ENCODE results near the gene BTG2.
A peak's percentile ranks its signal among the peaks of the same experiment; 100 is the strongest.

Gene BTG2

GRCh38 chr1:203276916-203277545 lies 28.3 kb upstream of the BTG2 start:
- H3K9me3 ChIP-seq (ENCODE audit: insufficient read depth, low read depth, low read length), result no peaks in the 10 kb centered on the region
- no peaks in the 10 kb centered on the region for H3K9me2 ChIP-seq (replicated peaks; ENCODE audit: low read depth, low read length)
- H2AFZ ChIP-seq (ENCODE audit: low read length), result no peak overlapping the region
- TF ChIP-seq CTCF (conservative IDR thresholded peaks at IDR 0.05; ENCODE audit: low read length), result no peak
- no peak for TF ChIP-seq EZH2phosphoT487 (IDR thresholded peaks at IDR 0.05; ENCODE audit: borderline replicate concordance)
- peaks cover 41% of the 10 kb centered on the region for H3K4me1 ChIP-seq (ENCODE audit: insufficient read depth, low read length, poor library complexity, severe bottlenecking)
- no peaks in the 10 kb centered on the region for H4K20me1 ChIP-seq (ENCODE audit: insufficient read depth, low read length, poor library complexity, severe bottlenecking)
- no peaks in the 10 kb centered on the region for H3K36me3 ChIP-seq (ENCODE audit: insufficient read depth, low read length)
- H3K27me3 ChIP-seq (ENCODE audit: insufficient read depth, low read length, poor library complexity, severe bottlenecking), result no peaks in the 10 kb centered on the region
- peak overlapping the region; percentile 48 for H3K4me2 ChIP-seq (ENCODE audit: low read depth, low read length, poor library complexity, severe bottlenecking)
- H3K79me2 ChIP-seq (ENCODE audit: insufficient read depth, low read length), result no peaks in the 10 kb centered on the region
- no peaks in the 10 kb centered on the region for H3F3A ChIP-seq (ENCODE audit: low read depth)
- H3K9ac ChIP-seq (ENCODE audit: low read depth, low read length, poor library complexity, severe bottlenecking), result peak overlapping the region; percentile 42
- H3K4me3 ChIP-seq (ENCODE audit: low read length, poor library complexity, severe bottlenecking), result no peak overlapping the region

GRCh38 chr1:203278082-203278884 lies 27.0 kb upstream of the BTG2 start:
- peaks cover 51% of the 10 kb centered on the region for H3K4me1 ChIP-seq (ENCODE audit: insufficient read depth, low read length, poor library complexity, severe bottlenecking)
- no peaks in the 10 kb centered on the region for H3F3A ChIP-seq (ENCODE audit: low read depth)
- peak overlapping the region; percentile 42 for H3K9ac ChIP-seq (ENCODE audit: low read depth, low read length, poor library complexity, severe bottlenecking)
- TF ChIP-seq EZH2phosphoT487 (IDR thresholded peaks at IDR 0.05; ENCODE audit: borderline replicate concordance) (no peak), CTCF (conservative IDR thresholded peaks at IDR 0.05; ENCODE audit: low read length) (no peak)
- no peaks in the 10 kb centered on the region for H3K27me3 ChIP-seq (ENCODE audit: insufficient read depth, low read length, poor library complexity, severe bottlenecking)
- no peaks in the 10 kb centered on the region for H3K79me2 ChIP-seq (ENCODE audit: insufficient read depth, low read length)
- H3K4me3 ChIP-seq (ENCODE audit: low read length, poor library complexity, severe bottlenecking), result no peak overlapping the region
- no peaks in the 10 kb centered on the region for H3K36me3 ChIP-seq (ENCODE audit: insufficient read depth, low read length)
- no peaks in the 10 kb centered on the region for H3K9me3 ChIP-seq (ENCODE audit: insufficient read depth, low read depth, low read length)
- H4K20me1 ChIP-seq (ENCODE audit: insufficient read depth, low read length, poor library complexity, severe bottlenecking), result no peaks in the 10 kb centered on the region
- peak overlapping the region; percentile 48 for H3K4me2 ChIP-seq (ENCODE audit: low read depth, low read length, poor library complexity, severe bottlenecking)
- H3K9me2 ChIP-seq (replicated peaks; ENCODE audit: low read depth, low read length), result no peaks in the 10 kb centered on the region
- peak overlapping the region; percentile 68 for H2AFZ ChIP-seq (ENCODE audit: low read length)

- H3K9me3 ChIP-seq (ENCODE audit: insufficient read depth, low read depth, low read length), result no peaks in the 10 kb centered on the region
- no peaks in the 10 kb centered on the region for H3K9me2 ChIP-seq (replicated peaks; ENCODE audit: low read depth, low read length)
- H3K9ac ChIP-seq (ENCODE audit: low read depth, low read length, poor library complexity, severe bottlenecking), result no peak overlapping the region
- no peak overlapping the region for H3K4me3 ChIP-seq (ENCODE audit: low read length, poor library complexity, severe bottlenecking)
- H3K4me2 ChIP-seq (ENCODE audit: low read depth, low read length, poor library complexity, severe bottlenecking), result no peak overlapping the region
- H3K27me3 ChIP-seq (ENCODE audit: insufficient read depth, low read length, poor library complexity, severe bottlenecking), result no peaks in the 10 kb centered on the region
- H3K79me2 ChIP-seq (ENCODE audit: insufficient read depth, low read length), result no peaks in the 10 kb centered on the region
- no peaks in the 10 kb centered on the region for H4K20me1 ChIP-seq (ENCODE audit: insufficient read depth, low read length, poor library complexity, severe bottlenecking)
- no peaks in the 10 kb centered on the region for H3K36me3 ChIP-seq (ENCODE audit: insufficient read depth, low read length)
- TF ChIP-seq EZH2phosphoT487 (IDR thresholded peaks at IDR 0.05; ENCODE audit: borderline replicate concordance), result no peak
- TF ChIP-seq CTCF (conservative IDR thresholded peaks at IDR 0.05; ENCODE audit: low read length), result no peak
- no peaks in the 10 kb centered on the region for H3F3A ChIP-seq (ENCODE audit: low read depth)
- peaks cover 46% of the 10 kb centered on the region for H3K4me1 ChIP-seq (ENCODE audit: insufficient read depth, low read length, poor library complexity, severe bottlenecking)
- no peak overlapping the region for H2AFZ ChIP-seq (ENCODE audit: low read length)
These were observed 26.4 kb upstream of the BTG2 start for GRCh38 chr1:203278885-203279406.

Measured in Loucy (cell line).